H1 (cell line): ENCODE results near the gene ALS2CL. TPM values are rescaled to one million over a fixed set of nuclear protein-coding genes. Genes with fewer than 3 reads are reported as not detected.
A peak's percentile ranks its signal among the peaks of the same experiment; 100 is the strongest.

Experiments used
- CTCF ChIA-PET: fragments of 300-600 bp; sonication (Branson Sonifier 250); formaldehyde crosslinking; loops from one replicate; lab custom pipeline; 2021; ENCODE audit not compliant: partially characterized antibody; lab: Charles Lee
- POLR2A ChIA-PET: fragments of 300-600 bp; sonication (Branson Sonifier 250); formaldehyde crosslinking; loops from one replicate; lab custom pipeline; 2021; ENCODE audit warnings: inconsistent platforms; ENCODE audit not compliant: partially characterized antibody; lab: Charles Lee
- DNase-seq, 2 experiments: peaks; one replicate each; pipeline versions ENCODE4 v3.0.0 to v3.0.0-alpha.2; 2010 to 2022; ENCODE audit warnings: low spot score in 2 of 2, low read depth in 1 of 2, mixed read lengths in 1 of 2
- FAIRE-seq: peaks from 2 replicates; lab custom pipeline; 2011; peaks lifted over from hg19 to GRCh38; lab: Jason Lieb, UNC
- H2AFZ ChIP-seq: 2 replicates; pipeline ENCODE4 v1.8.1; 2012; ENCODE audit warnings: low read length, inconsistent platforms
- H2AK5ac ChIP-seq: 2 replicates; pipeline ENCODE4 v1.6.1; 2013; ENCODE audit warnings: low read depth, low read length
- H2BK120ac ChIP-seq: replicated peaks from 2 replicates; pipeline ENCODE3; 2013; ENCODE audit warnings: low read depth, low read length, inconsistent platforms
- H2BK12ac ChIP-seq: 2 replicates; pipeline ENCODE4 v1.6.1; 2013; ENCODE audit warnings: low read depth, low read length
- H2BK15ac ChIP-seq: 2 replicates; pipeline ENCODE4 v1.6.1; 2013; ENCODE audit warnings: low read length
- H2BK20ac ChIP-seq: 2 replicates; pipeline ENCODE4 v1.6.1; 2013; ENCODE audit warnings: low read length
- H2BK5ac ChIP-seq: 2 replicates; pipeline ENCODE4 v1.6.1; 2013; ENCODE audit warnings: low read depth, low read length
- H3K14ac ChIP-seq: 2 replicates; pipeline ENCODE4 v1.6.1; 2013; ENCODE audit warnings: inconsistent platforms; ENCODE audit not compliant: insufficient read length
- H3K18ac ChIP-seq: 2 replicates; pipeline ENCODE4 v1.6.1; 2013; ENCODE audit warnings: low read length; ENCODE audit errors: extremely low read depth
- H3K23ac ChIP-seq: 2 replicates; pipeline ENCODE4 v1.6.1; 2013; ENCODE audit warnings: inconsistent platforms; ENCODE audit not compliant: insufficient read length
- H3K23me2 ChIP-seq: 2 replicates; pipeline ENCODE4 v1.6.1; 2013; ENCODE audit warnings: low read depth, low read length
- H3K27ac ChIP-seq: 2 replicates; pipeline ENCODE4 v1.6.1; 2011; ENCODE audit warnings: low read depth, low read length, inconsistent platforms
- H3K27me3 ChIP-seq, 4 experiments: replicated peaks in 1 of 4; 1 replicate in 1 of 4; 2 replicates in 3 of 4; pipeline versions ENCODE4 v1.6.1 to v1.8.1; 2011 to 2013; ENCODE audit warnings: low read length in 3 of 4, mild to moderate bottlenecking in 3 of 4, inconsistent platforms in 2 of 4, mixed read lengths in 2 of 4, moderate library complexity in 1 of 4; ENCODE audit not compliant: control insufficient read depth in 3 of 4, insufficient read depth in 3 of 4; ENCODE audit errors: extremely low read depth in 1 of 4
- H3K36me3 ChIP-seq, 4 experiments: 2 replicates each; pipeline versions ENCODE4 v1.6.1 to v1.8.1; 2011 to 2013; ENCODE audit warnings: mild to moderate bottlenecking in 4 of 4, low read length in 3 of 4, moderate library complexity in 2 of 4, control low read depth in 1 of 4, inconsistent platforms in 1 of 4; ENCODE audit not compliant: insufficient read depth in 4 of 4, control insufficient read depth in 2 of 4
- H3K4ac ChIP-seq: replicated peaks from 2 replicates; pipeline ENCODE3; 2013; ENCODE audit warnings: low read length, low read depth, mixed read lengths, inconsistent platforms; ENCODE audit not compliant: insufficient read length
- H3K4me1 ChIP-seq, 4 experiments: replicated peaks in 1 of 4; 1 replicate in 1 of 4; 2 replicates in 3 of 4; pipeline versions ENCODE4 v1.6.1 to v1.8.1; 2011 to 2013; ENCODE audit warnings: low read length in 3 of 4, inconsistent platforms in 2 of 4, mixed read lengths in 1 of 4; ENCODE audit not compliant: insufficient read depth in 4 of 4, control insufficient read depth in 3 of 4
- H3K4me2 ChIP-seq, 2 experiments: 2 replicates each; pipeline versions ENCODE4 v1.6.1 to v1.8.1; 2011 to 2013; ENCODE audit warnings: low read depth in 2 of 2, low read length in 2 of 2, control low read depth in 1 of 2, inconsistent platforms in 1 of 2, mild to moderate bottlenecking in 1 of 2; ENCODE audit not compliant: insufficient read depth in 1 of 2
- H3K4me3 ChIP-seq, 4 experiments: fragments of 200-600, 300-600 bp in 1 of 4; sonication (generic), shearing (Covaris generic), sonication (Bioruptor Twin) in 1 of 4; 2 replicates each; pipeline versions ENCODE4 v1.5.1 to v1.8.1; 2011 to 2016; ENCODE audit warnings: low read length in 4 of 4, low read depth in 3 of 4, control low read depth in 2 of 4, inconsistent platforms in 2 of 4, mild to moderate bottlenecking in 2 of 4, mixed read lengths in 1 of 4, moderate library complexity in 1 of 4; ENCODE audit not compliant: insufficient read depth in 2 of 4; ENCODE audit errors: extremely low read depth in 1 of 4
- H3K56ac ChIP-seq: replicated peaks from 2 replicates; pipeline ENCODE3; 2013; ENCODE audit warnings: low read depth, mild to moderate bottlenecking, mixed read lengths, low read length, inconsistent platforms; ENCODE audit not compliant: insufficient read length
- H3K79me1 ChIP-seq: 2 replicates; pipeline ENCODE4 v1.6.1; 2013; ENCODE audit warnings: low read depth, low read length, control low read depth
- H3K79me2 ChIP-seq, 2 experiments: 2 replicates each; pipeline versions ENCODE4 v1.6.1 to v1.8.1; 2012 to 2013; ENCODE audit warnings: low read length in 2 of 2, mild to moderate bottlenecking in 2 of 2, inconsistent platforms in 1 of 2; ENCODE audit not compliant: insufficient read depth in 2 of 2, control insufficient read depth in 1 of 2
- H3K9ac ChIP-seq, 4 experiments: replicated peaks in 1 of 4; 1 replicate in 1 of 4; 2 replicates in 3 of 4; pipeline versions ENCODE4 v1.6.1 to v1.8.1; 2011 to 2013; ENCODE audit warnings: low read depth in 3 of 4, low read length in 3 of 4, control low read depth in 2 of 4, mild to moderate bottlenecking in 2 of 4, moderate library complexity in 2 of 4, inconsistent platforms in 1 of 4; ENCODE audit errors: extremely low read depth in 1 of 4
- H3K9me3 ChIP-seq, 2 experiments: 2 replicates each; pipeline versions ENCODE4 v1.6.1 to v1.8.1; 2012 to 2013; ENCODE audit warnings: mild to moderate bottlenecking in 2 of 2, moderate library complexity in 2 of 2, control low read depth in 1 of 2, inconsistent platforms in 1 of 2, low read depth in 1 of 2, low read length in 1 of 2, mixed read lengths in 1 of 2; ENCODE audit not compliant: insufficient read depth in 2 of 2
- H4K20me1 ChIP-seq, 2 experiments: replicated peaks in 1 of 2; 2 replicates each; pipeline versions ENCODE3 to v1.8.1; 2011 to 2013; ENCODE audit warnings: inconsistent platforms in 2 of 2, low read length in 2 of 2, mild to moderate bottlenecking in 1 of 2; ENCODE audit not compliant: insufficient read depth in 2 of 2, control insufficient read depth in 1 of 2
- H4K5ac ChIP-seq: 2 replicates; pipeline ENCODE4 v1.6.1; 2013; ENCODE audit warnings: low read length, low read depth, mixed read lengths, inconsistent platforms; ENCODE audit not compliant: insufficient read length
- H4K8ac ChIP-seq: 2 replicates; pipeline ENCODE4 v1.8.0; 2013; ENCODE audit warnings: mild to moderate bottlenecking, moderate library complexity, low read length, inconsistent platforms; ENCODE audit not compliant: insufficient read depth; ENCODE audit errors: extremely low read depth
- H4K91ac ChIP-seq: replicated peaks from 2 replicates; pipeline ENCODE3; 2013; ENCODE audit warnings: low read length, mixed read lengths, inconsistent platforms; ENCODE audit not compliant: insufficient read length
- CHD2 ChIP-seq: IDR thresholded peaks from 2 replicates; pipeline ENCODE4 v1.6.1; 2012; ENCODE audit warnings: low read length, improper control_type of control experiment
- CREB1 ChIP-seq: IDR thresholded peaks from 2 replicates; pipeline ENCODE4 v1.6.1; 2012; ENCODE audit warnings: inconsistent platforms
- GABPA ChIP-seq: IDR thresholded peaks from 2 replicates; pipeline ENCODE4 v1.6.1; 2011; ENCODE audit warnings: mild to moderate bottlenecking, low read length, moderate library complexity, borderline replicate concordance; ENCODE audit not compliant: insufficient read depth
- HDAC2 ChIP-seq, 2 experiments: fragments of 300-600 bp in 1 of 2; sonication (generic) in 1 of 2; IDR thresholded peaks; 2 replicates each; pipeline ENCODE4 v1.6.1; 2011 to 2012; ENCODE audit warnings: low read depth in 2 of 2, low read length in 2 of 2, mild to moderate bottlenecking in 2 of 2, moderate library complexity in 2 of 2, borderline replicate concordance in 1 of 2, inconsistent platforms in 1 of 2
- KDM1A ChIP-seq: fragments of 200-600, 300-600 bp; sonication (generic); IDR thresholded peaks from 2 replicates; pipeline ENCODE4 v1.7.1; 2016; ENCODE audit warnings: mild to moderate bottlenecking, low read length, borderline replicate concordance
- RAD21 ChIP-seq, 2 experiments: IDR thresholded peaks in 1 of 2; conservative IDR thresholded peaks in 1 of 2; 2 replicates each; pipeline ENCODE4 v1.6.1; 2011; ENCODE audit warnings: low read depth in 2 of 2, low read length in 2 of 2, improper control_type of control experiment in 1 of 2, inconsistent platforms in 1 of 2, mild to moderate bottlenecking in 1 of 2, moderate library complexity in 1 of 2
- RXRA ChIP-seq: IDR thresholded peaks from 2 replicates; pipeline ENCODE4 v1.6.1; 2011; ENCODE audit warnings: low read depth, mild to moderate bottlenecking, low read length, moderate library complexity; ENCODE audit not compliant: insufficient read depth
- WGBS, 2 experiments: shearing (Covaris generic) in 1 of 2; methylation state at CpG; one replicate each; pipeline versions ENCODE4 v1.1.6 to v1.1.7; 2013 to 2015; ENCODE audit warnings: low lambda C conversion rate in 2 of 2, mixed read lengths in 2 of 2, inconsistent platforms in 1 of 2, low coverage in 1 of 2, missing lambda C conversion rate in 1 of 2; ENCODE audit not compliant: insufficient replicate concordance in 2 of 2, insufficient coverage in 1 of 2, insufficient read length in 1 of 2; ENCODE audit errors: extremely low coverage in 1 of 2, missing lambda C conversion rate in 1 of 2; 5-methylcytosine and 5-hydroxymethylcytosine counted together
- polyA plus RNA-seq, 7 experiments: library from polyadenylated mRNA; depleted of rRNA in 3 of 7; stranded (reverse) in 5 of 7; unstranded in 2 of 7; fragments of >200 nt in 5 of 7; fragments of 200-250 nt in 2 of 7; gene quantifications; 1 replicate in 5 of 7; 2 replicates in 1 of 7; 4 replicates in 1 of 7; pipeline versions ENCODE4 v1.2.1 to v1.2.3, GENCODE V29; 2011 to 2013; ENCODE audit warnings: missing spikeins in 2 of 7, mixed read lengths in 2 of 7
- total RNA-seq: library from RNA; stranded (reverse); fragmentation: NEBNext Ultra II Directional; extraction: Animal tissue kit (Norgen Biotek cat#: 25700); gene quantifications from 2 replicates; pipeline ENCODE4 v1.2.1, GENCODE V29; 2021
- TF ChIP-seq, protein P1 (sequence below): IDR thresholded peaks from 2 replicates; pipeline ENCODE4 v1.6.1; 2012; ENCODE audit warnings: low read length, inconsistent platforms

ALS2CL gene
- total and polyA plus RNA-seq, 2 of the 8 experiments (the other 6 are each of a cell fraction or from before 2014, with no cell fraction given) = 4.8 to 5.4 TPM

DNA sequence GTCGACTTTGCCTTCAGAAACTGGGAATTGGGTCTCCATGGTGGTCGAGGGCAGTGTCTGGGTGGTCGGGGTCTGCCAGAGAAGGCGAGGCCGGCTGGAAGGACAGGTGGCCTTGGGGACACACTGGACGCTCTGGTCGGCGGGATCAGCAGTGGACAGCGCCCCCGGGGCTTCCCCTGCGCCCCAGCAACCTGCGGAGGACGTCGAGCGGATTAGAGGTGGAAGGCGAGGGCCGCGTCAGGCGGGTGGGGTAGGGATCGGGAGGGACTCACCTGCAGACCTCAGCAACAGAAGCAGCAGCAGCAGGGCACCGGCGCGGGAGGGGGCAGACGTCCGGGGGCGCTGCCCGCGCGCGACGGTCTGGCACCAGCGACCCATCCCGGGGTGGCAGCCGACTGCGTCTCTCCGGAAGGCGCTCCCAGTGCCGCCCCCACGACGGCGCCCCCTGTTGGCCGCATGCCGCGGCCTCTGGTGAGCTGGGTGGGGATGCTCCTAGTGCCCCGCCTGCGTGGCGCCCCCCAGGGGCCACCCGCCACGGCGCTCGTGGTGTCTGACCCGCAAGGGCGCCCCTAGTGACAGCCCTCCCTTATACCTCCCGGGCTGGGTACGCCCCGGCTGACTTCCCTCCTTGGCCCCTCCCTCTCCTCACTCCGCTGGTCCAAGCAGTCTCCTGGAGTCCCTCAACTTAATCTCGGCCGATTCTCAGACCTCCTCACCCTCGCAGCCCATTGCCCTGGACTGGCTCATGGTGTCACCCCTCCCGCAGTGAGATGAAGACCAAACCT is 24.2 kb upstream of the ALS2CL start, which contains the start of gene PRSS50:
Gene PRSS50, minus strand, starts transcription at position 423 of the 785 bp plus-strand sequence. Its CDS starts 45 bp downstream, at position 378.
- Histone ChIP-seq H3K23ac (no peak within 1 kb of the TSS), H2BK15ac (no peak within 1 kb of the TSS), H3K9me3 (no peaks in the 10 kb centered on the region; a peak in 1 of 4 replicates), H3K14ac (no peak within 1 kb of the TSS), H3K79me2 (no peaks in the 10 kb centered on the region), H4K8ac (no peak within 1 kb of the TSS; the same call in 1 of the 2 replicates), H3K79me1 (no peaks in the 10 kb centered on the region), H3K4me2 (no peak within 1 kb of the TSS), H3K27ac (no peak within 1 kb of the TSS), H2AK5ac (no peak within 1 kb of the TSS), H2BK20ac (no peak within 1 kb of the TSS), H3K4me3 (no peak within 1 kb of the TSS), H4K5ac (no peak within 1 kb of the TSS), H2AFZ (no peak within 1 kb of the TSS), H3K56ac (no peak within 1 kb of the TSS), H3K27me3 (no peaks in the 10 kb centered on the region; a peak in 2 of 7 replicates), H3K4me1 (no peaks in the 10 kb centered on the region; a peak in 1 of 7 replicates), H3K9ac (no peak within 1 kb of the TSS), H3K4ac (no peak within 1 kb of the TSS), H3K36me3 (no peaks in the 10 kb centered on the region; a peak in 1 of 8 replicates), H2BK5ac (no peak within 1 kb of the TSS), H2BK120ac (no peak within 1 kb of the TSS), H2BK12ac (0 out of 2 replicates have a peak within 1 kb of the TSS, but pooled peaks have one; percentile 50), H3K23me2 (no peaks in the 10 kb centered on the region), H3K18ac (no peak within 1 kb of the TSS), H4K91ac (no peak within 1 kb of the TSS), H4K20me1 (no peaks in the 10 kb centered on the region)
- CTCF ChIA-PET = interaction anchor here (0.7 to 6.4 kb wide), 14 partner anchors 10 to 229 kb away, joined by 3 to 59 read pairs (median 4); no protein-coding TSS in a partner anchor
- DNase-seq (peak in 1 of 2 experiments; percentile 96), FAIRE-seq (no peak)
- POLR2A ChIA-PET = no interaction called here
- 87% methylated on average over 51 of the region's 61 CpGs; no CpG with 5 or more reads in 1 of the 2 experiments for WGBS, 2 experiments
- TF ChIP-seq CHD2 (peak; percentile 33; the same call in 1 of the 2 replicates), RXRA (no peak), HDAC2 (IDR thresholded peaks at IDR 0.05; ENCODE audit: borderline replicate concordance in 1 of 2, low read depth in 2 of 2, low read length in 2 of 2) (0 out of 4 replicates have a peak, but pooled peaks of 1 of the 2 experiments have one; percentile 42), CREB1 (0 out of 2 replicates have a peak, but pooled peaks have one; percentile 33), RAD21 (IDR thresholded peaks at IDR 0.05 in 1 of 2, conservative IDR thresholded peaks at IDR 0.05 in 1 of 2; ENCODE audit: low read depth in 2 of 2, low read length in 2 of 2) (peak; percentile 56 to 69; a peak in 3 of 4 replicates), KDM1A (no peak), GABPA (no peak)
- TF ChIP-seq, protein P1, sequence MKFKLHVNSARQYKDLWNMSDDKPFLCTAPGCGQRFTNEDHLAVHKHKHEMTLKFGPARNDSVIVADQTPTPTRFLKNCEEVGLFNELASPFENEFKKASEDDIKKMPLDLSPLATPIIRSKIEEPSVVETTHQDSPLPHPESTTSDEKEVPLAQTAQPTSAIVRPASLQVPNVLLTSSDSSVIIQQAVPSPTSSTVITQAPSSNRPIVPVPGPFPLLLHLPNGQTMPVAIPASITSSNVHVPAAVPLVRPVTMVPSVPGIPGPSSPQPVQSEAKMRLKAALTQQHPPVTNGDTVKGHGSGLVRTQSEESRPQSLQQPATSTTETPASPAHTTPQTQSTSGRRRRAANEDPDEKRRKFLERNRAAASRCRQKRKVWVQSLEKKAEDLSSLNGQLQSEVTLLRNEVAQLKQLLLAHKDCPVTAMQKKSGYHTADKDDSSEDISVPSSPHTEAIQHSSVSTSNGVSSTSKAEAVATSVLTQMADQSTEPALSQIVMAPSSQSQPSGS = no peak
